Head of caudate nucleus (tissue), 42 donors: ENCODE data around the gene PILRA.
"Not testable (repeated sequence)": the region's sequence is repeated elsewhere in the genome, so short reads cannot be mapped to it uniquely, and the experiment has no call there.

ENCODE experiments used
- DNase-seq, 42 donors: peaks; one replicate each; pipeline versions ENCODE4 v3.0.0 to v3.0.0-alpha.2; 2020 to 2021; ENCODE audit warnings: mixed read lengths in 7 of 42
- intact Hi-C: fragments of 100-400 bp; cut with DNase I; formaldehyde crosslinking; loops from one replicate; pipeline ENCODE4 v1.15.0; 2022

The PILRA gene

DNA sequence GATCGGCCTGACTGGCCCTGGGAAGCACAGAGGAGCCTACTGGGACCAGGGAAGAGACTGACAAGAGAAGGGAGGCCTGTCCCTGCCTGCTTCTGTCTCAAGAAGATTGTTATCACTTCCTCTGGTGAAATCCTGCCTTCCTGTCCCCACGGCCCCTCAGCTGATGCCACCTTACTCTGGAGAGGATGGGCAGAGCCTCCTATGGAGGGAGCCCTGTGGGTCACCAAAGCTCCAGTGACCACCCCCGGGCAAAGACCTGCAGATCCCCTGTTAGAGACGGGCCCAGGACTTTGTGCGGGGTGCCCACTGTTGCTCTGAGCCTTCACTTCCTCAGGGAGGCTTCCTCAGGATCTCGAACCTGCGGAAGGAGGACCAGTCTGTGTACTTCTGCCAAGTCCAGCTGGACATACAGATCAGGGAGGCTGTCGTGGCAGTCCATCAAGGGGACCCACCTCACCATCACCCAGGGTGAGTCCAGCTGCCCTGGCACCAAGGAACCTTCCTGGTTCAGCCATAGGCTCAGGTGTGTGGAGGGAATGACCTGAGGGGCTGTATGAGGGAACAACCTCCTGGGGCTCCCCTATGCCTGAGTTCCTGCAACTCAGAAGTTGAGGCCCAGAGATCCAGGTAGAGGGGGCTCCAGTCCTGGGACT lies 16.7 kb upstream of the PILRA start:
- intact Hi-C loops: no loop called here
- DNase-seq: no peak

DNA sequence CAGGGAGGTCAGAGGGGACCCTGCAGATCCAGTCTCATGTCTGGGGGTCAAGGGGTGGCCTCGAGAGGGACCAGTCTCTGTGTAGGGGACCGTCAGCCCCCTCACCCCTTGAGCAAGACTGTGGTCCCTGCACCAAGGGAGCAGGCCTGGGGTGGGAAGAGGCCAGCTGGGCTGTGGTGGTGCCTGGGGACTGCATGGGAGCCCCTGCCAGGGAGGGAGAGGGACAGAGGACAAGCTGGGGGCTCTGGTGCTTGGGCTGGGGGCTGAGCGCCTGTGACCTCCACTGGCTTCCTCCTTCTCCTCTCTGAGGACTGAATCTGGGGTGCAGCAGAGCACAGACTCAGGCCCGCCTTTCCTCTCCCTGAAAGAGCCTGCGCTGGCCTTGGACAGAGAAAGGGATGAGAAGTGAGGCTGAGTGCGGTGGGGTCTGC lies 16.1 kb upstream of the PILRA start:
- no peak for DNase-seq
- intact Hi-C loops: no loop called here

DNA sequence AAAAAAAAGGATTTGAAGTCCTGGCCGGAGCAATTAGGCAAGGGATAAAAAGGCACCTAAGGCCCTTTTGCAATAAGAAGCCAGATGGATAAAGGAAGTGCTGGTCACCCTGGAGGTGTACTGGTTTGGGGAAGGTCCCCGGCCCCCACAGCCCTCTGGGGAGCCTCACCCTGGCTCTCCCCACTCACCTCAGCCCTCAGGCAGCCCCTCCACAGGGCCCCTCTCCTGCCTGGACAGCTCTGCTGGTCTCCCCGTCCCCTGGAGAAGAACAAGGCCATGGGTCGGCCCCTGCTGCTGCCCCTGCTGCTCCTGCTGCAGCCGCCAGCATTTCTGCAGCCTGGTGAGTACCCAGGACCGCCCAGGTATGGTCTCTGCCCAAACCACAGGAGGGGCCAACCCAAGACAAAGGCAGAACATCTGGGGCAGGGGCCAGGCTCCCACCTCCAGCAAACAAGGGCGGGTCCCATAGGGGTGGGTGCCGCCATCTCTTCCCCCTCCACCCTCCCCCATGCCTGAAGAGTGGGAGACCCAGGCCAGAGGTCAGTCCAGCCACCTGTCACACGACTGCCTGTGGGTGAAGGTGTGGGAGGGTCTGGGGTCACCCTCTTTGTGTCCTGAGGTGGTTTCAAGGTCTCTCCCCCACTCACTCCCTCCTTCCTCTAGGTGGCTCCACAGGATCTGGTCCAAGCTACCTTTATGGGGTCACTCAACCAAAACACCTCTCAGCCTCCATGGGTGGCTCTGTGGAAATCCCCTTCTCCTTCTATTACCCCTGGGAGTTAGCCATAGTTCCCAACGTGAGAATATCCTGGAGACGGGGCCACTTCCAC lies 15.0 kb upstream of the PILRA start, which contains the start of gene PILRB:
Gene PILRB, plus strand, starts transcription at position 91 of the 830 bp plus-strand sequence. Its CDS starts 186 bp downstream, at position 277.
- intact Hi-C loops: no loop called here
- no peak for DNase-seq

- intact Hi-C loops: no loop called here
- no peak for DNase-seq
These were observed 14.5 kb upstream of the PILRA start for GRCh38 chr7:100358857-100359212.

GRCh38 chr7:100360135-100360854 lies 13.0 kb upstream of the PILRA start:
- intact Hi-C loops: no loop called here
- no peak for DNase-seq

- no peak for DNase-seq
- intact Hi-C loops: no loop called here
These were observed 10.2 kb upstream of the PILRA start for GRCh38 chr7:100363098-100363497.

GRCh38 chr7:100363797-100364196 lies 9.5 kb upstream of the PILRA start:
- intact Hi-C loops, DNase-seq: not testable (repeated sequence)

DNA sequence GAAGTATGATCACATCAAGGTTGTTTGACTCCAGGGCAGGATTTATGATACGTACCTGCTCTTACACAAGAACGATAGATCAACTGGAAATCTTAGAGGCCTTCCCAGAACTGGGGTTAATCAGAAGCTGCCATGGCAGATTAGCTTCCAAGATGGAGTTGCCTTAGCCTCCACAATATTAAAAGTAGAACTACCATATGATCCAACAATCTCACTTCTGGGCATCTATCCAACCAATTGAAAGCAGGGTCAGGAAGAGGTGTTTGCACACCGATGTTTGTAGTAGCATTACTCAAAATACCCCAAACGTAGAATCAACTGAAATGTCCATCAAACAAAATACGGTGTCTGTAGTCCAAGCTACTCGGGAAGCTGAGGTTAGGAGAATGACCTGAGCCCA lies 8.8 kb upstream of the PILRA start:
- no peak for DNase-seq
- intact Hi-C loops: no loop called here

GRCh38 chr7:100365998-100366367 lies 7.3 kb upstream of the PILRA start:
- intact Hi-C loops, DNase-seq: not testable (repeated sequence)

- DNase-seq: no peak
- intact Hi-C loops: no loop called here
These were observed 6.7 kb upstream of the PILRA start for GRCh38 chr7:100366411-100367250.

DNA sequence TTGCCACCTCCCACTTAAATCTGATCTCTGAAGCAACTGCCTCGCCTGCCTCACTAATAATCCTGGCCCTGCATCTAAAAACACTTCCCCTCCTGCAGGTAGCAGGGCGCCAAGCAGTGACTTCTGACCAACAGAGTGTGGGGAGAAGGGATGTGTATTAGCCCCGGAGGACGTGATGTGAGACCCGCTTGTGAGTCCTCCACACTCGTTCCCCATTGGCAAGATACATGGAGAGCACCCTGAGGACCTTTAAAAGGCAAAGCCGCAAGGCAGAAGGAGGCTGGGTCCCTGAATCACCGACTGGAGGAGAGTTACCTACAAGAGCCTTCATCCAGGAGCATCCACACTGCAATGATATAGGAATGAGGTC lies 6.1 kb upstream of the PILRA start:
- no peak for DNase-seq
- intact Hi-C loops: no loop called here

- intact Hi-C loops: no loop called here
- peak in 1 of 42 donors; percentile 35 for DNase-seq
These were observed 5.3 kb upstream of the PILRA start for GRCh38 chr7:100367676-100368613.

DNA sequence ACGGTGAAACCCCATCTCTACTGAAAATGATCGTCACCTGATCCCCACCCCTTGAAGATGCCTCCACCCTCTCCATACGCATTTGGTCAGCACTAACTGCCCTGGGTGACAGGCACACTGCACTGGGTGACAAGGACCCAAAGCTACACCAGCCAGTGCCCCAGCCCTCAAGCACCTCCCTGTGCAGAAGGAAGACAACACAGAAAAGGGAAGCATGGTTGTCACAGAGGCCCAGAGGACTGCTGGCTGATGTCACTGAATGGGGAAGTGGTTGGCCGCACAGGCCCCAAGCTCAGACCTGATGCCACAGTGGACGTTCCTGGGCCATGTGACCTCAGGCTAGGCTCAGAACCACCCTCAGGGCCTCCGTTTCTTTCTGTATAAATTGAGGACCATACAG lies 4.2 kb upstream of the PILRA start:
- DNase-seq: peak in 41 of 42 donors; percentile 21 to 80 (median 54)
- intact Hi-C loops: no loop called here

- DNase-seq: no peak
- intact Hi-C loops: no loop called here
These were observed 3.0 kb upstream of the PILRA start for GRCh38 chr7:100370303-100370702.

GRCh38 chr7:100370746-100371145 lies 2.5 kb upstream of the PILRA start:
- intact Hi-C loops: no loop called here
- no peak for DNase-seq

GRCh38 chr7:100371561-100372171 lies 1.6 kb upstream of the PILRA start:
- peak in 5 of 42 donors; percentile 17 to 52 (median 25) for DNase-seq
- intact Hi-C loops: no loop called here

DNA sequence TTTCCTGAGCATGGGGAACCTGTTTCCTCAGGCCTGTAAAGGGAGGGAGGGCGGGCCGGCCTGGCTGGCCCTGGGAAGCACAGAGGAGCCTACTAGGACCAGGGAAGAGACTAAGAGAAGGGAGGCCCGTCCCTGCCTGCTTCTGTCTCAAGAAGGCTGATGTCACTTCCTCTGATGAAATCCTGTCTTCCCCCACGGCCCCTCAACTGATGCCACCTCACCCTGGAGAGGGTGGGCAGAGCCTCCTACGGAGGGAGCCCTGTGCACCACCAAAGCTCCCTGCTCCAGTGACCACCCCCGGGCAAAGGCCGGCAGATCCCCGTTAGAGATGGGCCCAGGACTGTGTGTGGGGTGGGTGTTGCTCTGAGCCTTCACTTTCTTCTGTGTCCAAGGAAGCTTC lies 1.0 kb upstream of the PILRA start:
- intact Hi-C loops: no loop called here
- peak in 21 of 42 donors; percentile 16 to 74 (median 32) for DNase-seq

DNA sequence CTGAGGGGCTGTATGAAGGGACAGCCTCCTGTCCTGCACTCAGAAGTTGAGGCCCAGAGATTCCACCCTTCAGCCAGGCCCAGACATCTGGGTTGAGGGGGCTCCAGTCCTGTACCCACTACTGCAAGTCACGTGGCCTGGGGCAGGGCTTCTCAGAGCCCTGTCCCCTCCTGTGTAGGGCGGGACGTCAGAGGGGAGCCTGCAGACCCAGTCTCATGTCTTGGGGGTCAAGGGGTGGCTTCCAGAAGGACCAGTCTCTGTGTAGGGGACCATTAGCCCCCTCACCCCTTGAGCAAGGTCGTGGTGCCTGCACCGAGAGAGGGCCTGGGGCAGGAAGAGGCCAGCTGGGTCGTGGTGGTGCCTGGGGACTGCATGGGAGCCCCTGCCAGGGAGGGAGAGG lies 593 bp upstream of the PILRA start:
- no peak for DNase-seq
- intact Hi-C loops: no loop called here
